HepG2 (cell line): ENCODE results near the gene ARF6. TPM values are rescaled to one million over a fixed set of nuclear protein-coding genes. Genes with fewer than 3 reads are reported as not detected.
A peak's percentile ranks its signal among the peaks of the same experiment; 100 is the strongest.

Source experiments
- ATAC-seq: fragments of 200-7000 bp; cut with Tn5 transposase; 3 replicates; pipeline ENCODE4 v1.9.1; 2020; ENCODE audit warnings: mild to moderate bottlenecking, moderate library complexity
- BruUV-seq: library from RNA; stranded (reverse); fragments of 400-500 nt; replicated peaks from 2 replicates; lab custom pipeline; 2021; lab: Mats Ljungman, UMichigan
- CTCF ChIA-PET: fragments of 300-600 bp; formaldehyde crosslinking; extraction: SDS; loops from one replicate; lab custom pipeline; 2021; ENCODE audit warnings: low total read pairs, inconsistent platforms, low intra/inter-chr PET ratio; lab: Yijun Ruan, JAX
- POLR2A ChIA-PET: fragments of 350-600 bp; sonication (Branson Sonifier 250); formaldehyde crosslinking; loops from one replicate; lab custom pipeline; 2020; ENCODE audit warnings: antibody characterized with exemption, inconsistent platforms; lab: Yijun Ruan, JAX
- DNase-seq: peaks from one replicate; pipeline ENCODE4 v3.0.0-alpha.2; 2015; ENCODE audit warnings: low spot score
- FAIRE-seq: peaks from 3 replicates; lab custom pipeline; 2011; peaks lifted over from hg19 to GRCh38; lab: Jason Lieb, UNC
- H2AFZ ChIP-seq: one replicate; pipeline ENCODE4 v1.6.1; 2011; ENCODE audit warnings: low read length, inconsistent platforms
- H3K27ac ChIP-seq: fragments of 300-600 bp; 3 replicates; pipeline ENCODE4 v1.8.0; 2011; ENCODE audit warnings: mixed run types, mild to moderate bottlenecking, mixed read lengths, low read length, inconsistent platforms; ENCODE audit not compliant: insufficient read depth; ENCODE audit errors: extremely low read length
- H3K27me3 ChIP-seq, 2 experiments: fragments of 200-600 bp in 1 of 2; 2 replicates in 1 of 2; 3 replicates in 1 of 2; pipeline versions ENCODE4 v1.6.0 to v1.8.0; 2011; ENCODE audit warnings: low read length in 2 of 2, mild to moderate bottlenecking in 2 of 2, moderate library complexity in 2 of 2, inconsistent platforms in 1 of 2; ENCODE audit not compliant: insufficient read depth in 2 of 2, control insufficient read depth in 1 of 2
- H3K36me3 ChIP-seq, 2 experiments: fragments of 200-600 bp in 1 of 2; replicated peaks in 1 of 2; 2 replicates in 1 of 2; 3 replicates in 1 of 2; pipeline versions ENCODE4 v1.5.1 to v1.8.0; 2011; ENCODE audit warnings: low read length in 2 of 2, inconsistent platforms in 1 of 2; ENCODE audit not compliant: insufficient read depth in 2 of 2, control insufficient read depth in 1 of 2
- H3K4me1 ChIP-seq: 2 replicates; pipeline ENCODE4 v1.5.1; 2012; ENCODE audit warnings: low read length, inconsistent platforms; ENCODE audit not compliant: insufficient read depth
- H3K4me2 ChIP-seq: 2 replicates; pipeline ENCODE4 v1.6.0; 2011; ENCODE audit warnings: low read depth, low read length, inconsistent platforms
- H3K4me3 ChIP-seq, 3 experiments: fragments of 200-600 bp in 1 of 3; sonication (generic), shearing (Covaris generic) in 1 of 3; replicated peaks in 1 of 3; 2 replicates each; pipeline ENCODE4 v1.5.1; 2011 to 2016; ENCODE audit warnings: low read length in 3 of 3, inconsistent platforms in 2 of 3, low read depth in 2 of 3, mild to moderate bottlenecking in 2 of 3, control low read depth in 1 of 3, mixed read lengths in 1 of 3; ENCODE audit not compliant: insufficient read depth in 1 of 3
- H3K79me2 ChIP-seq: one replicate; pipeline ENCODE4 v1.6.1; 2011; ENCODE audit warnings: low read length, inconsistent platforms; ENCODE audit not compliant: insufficient read depth
- H3K9ac ChIP-seq: 2 replicates; pipeline ENCODE4 v1.6.0; 2011; ENCODE audit warnings: mild to moderate bottlenecking, low read depth, low read length, inconsistent platforms; ENCODE audit not compliant: insufficient read depth
- H3K9me3 ChIP-seq: 2 replicates; pipeline ENCODE4 v1.5.1; 2012; ENCODE audit warnings: mild to moderate bottlenecking, low read length
- H4K20me1 ChIP-seq: 2 replicates; pipeline ENCODE4 v1.6.0; 2011; ENCODE audit warnings: inconsistent platforms, mild to moderate bottlenecking, low read length, moderate library complexity; ENCODE audit not compliant: insufficient read depth
- ELF3 ChIP-seq: IDR thresholded peaks from 2 replicates; pipeline ENCODE4 v1.6.1; 2016; ENCODE audit warnings: missing genetic modification reagents, missing compliant biosample characterization
- GZF1 ChIP-seq: sonication (generic); formaldehyde crosslinking; IDR thresholded peaks from 2 replicates; pipeline ENCODE4 v1.5.1; 2020; ENCODE audit warnings: mild to moderate bottlenecking, missing genetic modification reagents
- IRF2 ChIP-seq: IDR thresholded peaks from 2 replicates; pipeline ENCODE4 v1.6.1; 2018; ENCODE audit warnings: missing genetic modification reagents, missing compliant biosample characterization
- KDM2A ChIP-seq: sonication (generic); formaldehyde crosslinking; IDR thresholded peaks from 2 replicates; pipeline ENCODE4 v1.4.0; 2020; ENCODE audit warnings: low read depth, missing genetic modification reagents, borderline replicate concordance
- PHF8 ChIP-seq: sonication (generic); formaldehyde crosslinking; IDR thresholded peaks from 2 replicates; pipeline ENCODE4 v1.5.0; 2020; ENCODE audit warnings: missing genetic modification reagents
- RAD21 ChIP-seq: fragments of 450-650 bp; formaldehyde crosslinking; IDR thresholded peaks from 2 replicates; pipeline ENCODE4 v1.5.0; 2020; ENCODE audit warnings: mild to moderate bottlenecking
- RXRB ChIP-seq: IDR thresholded peaks from 2 replicates; pipeline ENCODE4 v1.6.1; 2016; ENCODE audit warnings: borderline replicate concordance, missing genetic modification reagents, missing compliant biosample characterization
- SMC3 ChIP-seq: IDR thresholded peaks from 2 replicates; pipeline ENCODE4 v1.6.1; 2011; ENCODE audit warnings: low read length, improper control_type of control experiment
- SOX5 ChIP-seq: IDR thresholded peaks from 2 replicates; pipeline ENCODE4 v1.6.1; 2016; ENCODE audit warnings: borderline replicate concordance
- STAG1 ChIP-seq: sonication (generic); formaldehyde crosslinking; IDR thresholded peaks from 2 replicates; pipeline ENCODE4 v1.4.0; 2020; ENCODE audit warnings: missing genetic modification reagents
- THAP11 ChIP-seq: IDR thresholded peaks from 2 replicates; pipeline ENCODE4 v1.6.1; 2016; ENCODE audit warnings: missing biosample characterization, missing genetic modification reagents
- XRCC5 ChIP-seq: fragments of 200-400 bp; formaldehyde crosslinking; optimal IDR thresholded peaks from 2 replicates; pipeline ENCODE3; 2017; ENCODE audit warnings: mild to moderate bottlenecking, low read length
- ZNF562 ChIP-seq: sonication (generic); formaldehyde crosslinking; IDR thresholded peaks from 2 replicates; pipeline ENCODE4 v1.8.0; 2022; ENCODE audit warnings: missing genetic modification reagents, borderline replicate concordance
- ZNF619 ChIP-seq: sonication (generic); formaldehyde crosslinking; IDR thresholded peaks from 2 replicates; pipeline ENCODE4 v1.4.0; 2020; ENCODE audit warnings: mild to moderate bottlenecking, missing genetic modification reagents
- whole genome bisulfite sequencing: methylation state at CpG from one replicate; pipeline ENCODE4 v1.1.6; 2017; ENCODE audit warnings: low lambda C conversion rate; 5-methylcytosine and 5-hydroxymethylcytosine counted together
- in situ Hi-C: cut with HindIII; loops from 2 replicates; pipeline ENCODE4 v1.10.0; 2017; ENCODE audit warnings: low pct_unique_long_range_greater_than_20kb; ENCODE audit not compliant: extremely low pct_ligation_motif_present
- intact Hi-C: fragments of 100-400 bp; cut with micrococcal nuclease; formaldehyde crosslinking; loops from one replicate; pipeline ENCODE4 v1.10.0; 2022; ENCODE audit not compliant: unreplicated experiment
- polyA plus RNA-seq, 8 experiments: library from polyadenylated mRNA; depleted of rRNA in 3 of 8; stranded (reverse) in 7 of 8; unstranded in 1 of 8; fragments of >200 nt; fragmentation: Illumina TruSeq in 4 of 8; extraction: Trizol in 4 of 8; gene quantifications; 2 replicates each; pipeline versions ENCODE4 v1.2.1 to v1.2.3, GENCODE V29; 2011 to 2016; ENCODE audit warnings: low read depth in 4 of 8, missing spikeins in 1 of 8, mixed read lengths in 1 of 8; ENCODE audit not compliant: insufficient read depth in 1 of 8
- total RNA-seq, 5 experiments: library from RNA; depleted of rRNA; stranded (reverse); fragments of >200 nt; fragmentation: Illumina TruSeq; extraction: Trizol; gene quantifications; 2 replicates each; pipeline ENCODE4 v1.2.3, GENCODE V29; 2016; ENCODE audit warnings: low read depth in 1 of 5
- TF ChIP-seq, protein P1 (sequence below), 2 experiments: sonication (generic) in 1 of 2; formaldehyde crosslinking in 1 of 2; IDR thresholded peaks; 2 replicates each; pipeline versions ENCODE4 v1.4.0 to v1.6.1; 2018 to 2020; ENCODE audit warnings: missing genetic modification reagents in 2 of 2, borderline replicate concordance in 1 of 2, low read depth in 1 of 2, mild to moderate bottlenecking in 1 of 2, missing biosample characterization in 1 of 2
- TF ChIP-seq, protein P2 (sequence below): IDR thresholded peaks from 2 replicates; pipeline ENCODE4 v1.6.1; 2016; ENCODE audit warnings: low read depth
- TF ChIP-seq, protein P3 (sequence below): sonication (generic); formaldehyde crosslinking; IDR thresholded peaks from 2 replicates; pipeline ENCODE4 v1.5.0; 2020; ENCODE audit warnings: mild to moderate bottlenecking, missing genetic modification reagents, moderate library complexity

ARF6 gene
- total and polyA plus RNA-seq, 2 of the 13 experiments (the other 11 are each of a cell fraction or from before 2014, with no cell fraction given): 12.7 to 31.9 TPM

DNA sequence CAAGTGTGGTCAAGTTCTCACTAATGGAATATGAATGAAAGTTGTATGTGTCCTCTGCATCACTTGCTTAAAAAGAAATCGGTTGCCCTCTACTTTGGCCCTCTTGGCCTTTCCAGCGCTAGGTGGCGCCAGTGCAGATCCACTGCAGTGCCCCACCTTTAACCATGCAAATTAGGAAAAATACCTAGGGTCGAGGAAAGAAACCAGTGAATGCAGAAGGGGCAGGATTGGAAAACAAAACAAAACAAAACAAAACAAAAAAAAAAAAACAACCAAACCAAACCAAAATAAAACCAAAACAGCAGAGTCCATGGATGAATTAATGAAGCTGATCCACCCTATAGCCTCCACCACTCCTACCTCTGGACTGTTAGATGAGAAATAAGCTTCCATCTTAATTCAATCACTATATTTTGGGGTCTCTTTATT is 27.4 kb upstream of the ARF6 start:
- ChIA-PET CTCF (interaction anchor here (1.5 to 2.4 kb wide), 2 partner anchors 12 to 239 kb away, joined by 4 to 29 read pairs; no protein-coding TSS in a partner anchor), POLR2A (interaction anchor here (0.9 to 1.4 kb wide), 3 partner anchors 13 to 197 kb away, joined by 3 to 5 read pairs (median 5); partner anchors contain the start of gene NEMF)
- no peak for ATAC-seq
- no peaks in the 10 kb centered on the region for H4K20me1 ChIP-seq
- no peaks in the 10 kb centered on the region for H3K36me3 ChIP-seq
- 3% methylated on average over 4 of the region's 4 CpGs for WGBS
- H3K9me3 ChIP-seq: no peaks in the 10 kb centered on the region
- in situ Hi-C loops: loop anchor here (25.0 kb wide), 2 partner anchors 372 to 672 kb away; partner anchors contain the start of genes MAP4K5 and SOS2
- intact Hi-C loops: loop anchor here (1.0 to 10.0 kb wide), 2 partner anchors 240 to 359 kb away; no protein-coding TSS in a partner anchor
- H3K4me1 ChIP-seq: peaks cover 37% of the 10 kb centered on the region
- no TSS peak for BruUV-seq
- no peak overlapping the region for H3K27ac ChIP-seq
- no peaks in the 10 kb centered on the region; a peak in 1 of 5 replicates for H3K27me3 ChIP-seq
- no peak overlapping the region; the same call in 1 of the 2 replicates for H3K4me2 ChIP-seq
- no peak for TF ChIP-seq ZNF619 (CRISPR knock-in tag)
- TF ChIP-seq STAG1 (CRISPR knock-in tag): peak; percentile 87
- TF ChIP-seq SMC3: peak; percentile 86
- peak; percentile 35; the same call in 1 of the 2 replicates for TF ChIP-seq RXRB (CRISPR knock-in tag)
- TF ChIP-seq, protein P1, sequence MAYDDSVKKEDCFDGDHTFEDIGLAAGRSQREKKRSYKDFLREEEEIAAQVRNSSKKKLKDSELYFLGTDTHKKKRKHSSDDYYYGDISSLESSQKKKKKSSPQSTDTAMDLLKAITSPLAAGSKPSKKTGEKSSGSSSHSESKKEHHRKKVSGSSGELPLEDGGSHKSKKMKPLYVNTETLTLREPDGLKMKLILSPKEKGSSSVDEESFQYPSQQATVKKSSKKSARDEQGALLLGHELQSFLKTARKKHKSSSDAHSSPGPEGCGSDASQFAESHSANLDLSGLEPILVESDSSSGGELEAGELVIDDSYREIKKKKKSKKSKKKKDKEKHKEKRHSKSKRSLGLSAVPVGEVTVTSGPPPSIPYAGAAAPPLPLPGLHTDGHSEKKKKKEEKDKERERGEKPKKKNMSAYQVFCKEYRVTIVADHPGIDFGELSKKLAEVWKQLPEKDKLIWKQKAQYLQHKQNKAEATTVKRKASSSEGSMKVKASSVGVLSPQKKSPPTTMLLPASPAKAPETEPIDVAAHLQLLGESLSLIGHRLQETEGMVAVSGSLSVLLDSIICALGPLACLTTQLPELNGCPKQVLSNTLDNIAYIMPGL (CRISPR knock-in tag; IDR thresholded peaks at IDR 0.05; ENCODE audit: borderline replicate concordance in 1 of 2, low read depth in 1 of 2): peak; percentile 39 to 60; a peak in 1 of 4 replicates
- TF ChIP-seq XRCC5: peak; percentile 70
- 0 out of 2 replicates have a peak, but pooled peaks have one; percentile 11 for TF ChIP-seq THAP11 (CRISPR knock-in tag)
- 0 out of 2 replicates have a peak, but pooled peaks have one; percentile 50 for TF ChIP-seq IRF2 (CRISPR knock-in tag)
- no peak for TF ChIP-seq ZNF562
- TF ChIP-seq, protein P2, sequence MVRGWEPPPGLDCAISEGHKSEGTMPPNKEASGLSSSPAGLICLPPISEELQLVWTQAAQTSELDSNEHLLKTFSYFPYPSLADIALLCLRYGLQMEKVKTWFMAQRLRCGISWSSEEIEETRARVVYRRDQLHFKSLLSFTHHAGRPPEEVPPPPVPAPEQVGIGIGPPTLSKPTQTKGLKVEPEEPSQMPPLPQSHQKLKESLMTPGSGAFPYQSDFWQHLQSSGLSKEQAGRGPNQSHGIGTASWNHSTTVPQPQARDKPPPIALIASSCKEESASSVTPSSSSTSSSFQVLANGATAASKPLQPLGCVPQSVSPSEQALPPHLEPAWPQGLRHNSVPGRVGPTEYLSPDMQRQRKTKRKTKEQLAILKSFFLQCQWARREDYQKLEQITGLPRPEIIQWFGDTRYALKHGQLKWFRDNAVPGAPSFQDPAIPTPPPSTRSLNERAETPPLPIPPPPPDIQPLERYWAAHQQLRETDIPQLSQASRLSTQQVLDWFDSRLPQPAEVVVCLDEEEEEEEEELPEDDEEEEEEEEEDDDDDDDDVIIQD (CRISPR knock-in tag): no peak
- TF ChIP-seq GZF1 (CRISPR knock-in tag): no peak
- TF ChIP-seq KDM2A (CRISPR knock-in tag): peak; percentile 43; the same call in 1 of the 2 replicates
- TF ChIP-seq, protein P3, sequence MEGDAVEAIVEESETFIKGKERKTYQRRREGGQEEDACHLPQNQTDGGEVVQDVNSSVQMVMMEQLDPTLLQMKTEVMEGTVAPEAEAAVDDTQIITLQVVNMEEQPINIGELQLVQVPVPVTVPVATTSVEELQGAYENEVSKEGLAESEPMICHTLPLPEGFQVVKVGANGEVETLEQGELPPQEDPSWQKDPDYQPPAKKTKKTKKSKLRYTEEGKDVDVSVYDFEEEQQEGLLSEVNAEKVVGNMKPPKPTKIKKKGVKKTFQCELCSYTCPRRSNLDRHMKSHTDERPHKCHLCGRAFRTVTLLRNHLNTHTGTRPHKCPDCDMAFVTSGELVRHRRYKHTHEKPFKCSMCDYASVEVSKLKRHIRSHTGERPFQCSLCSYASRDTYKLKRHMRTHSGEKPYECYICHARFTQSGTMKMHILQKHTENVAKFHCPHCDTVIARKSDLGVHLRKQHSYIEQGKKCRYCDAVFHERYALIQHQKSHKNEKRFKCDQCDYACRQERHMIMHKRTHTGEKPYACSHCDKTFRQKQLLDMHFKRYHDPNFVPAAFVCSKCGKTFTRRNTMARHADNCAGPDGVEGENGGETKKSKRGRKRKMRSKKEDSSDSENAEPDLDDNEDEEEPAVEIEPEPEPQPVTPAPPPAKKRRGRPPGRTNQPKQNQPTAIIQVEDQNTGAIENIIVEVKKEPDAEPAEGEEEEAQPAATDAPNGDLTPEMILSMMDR: peak; percentile 86
- 0 out of 2 replicates have a peak, but pooled peaks have one; percentile 24 for TF ChIP-seq PHF8 (CRISPR knock-in tag)
- peak; percentile 62; the same call in 1 of the 2 replicates for TF ChIP-seq RAD21 (CRISPR knock-in tag)
- TF ChIP-seq ELF3 (CRISPR knock-in tag): peak; percentile 28; the same call in 1 of the 2 replicates
- TF ChIP-seq SOX5 (CRISPR knock-in tag): no peak
- TF ChIP-seq, all 625 proteins: peak for 12
- Histone ChIP-seq H3K79me2 (no peaks in the 10 kb centered on the region), H3K4me3 (no peak overlapping the region), H2AFZ (no peak overlapping the region), H3K9ac (no peak overlapping the region)
- peak; percentile 48 for DNase-seq
- FAIRE-seq: peak; percentile 71
